Neural cell (in vitro differentiated cells): ENCODE results near the gene MRM1. TPM values are rescaled to one million over a fixed set of nuclear protein-coding genes. Genes with fewer than 3 reads are reported as not detected.

ENCODE experiments used
- H2AFZ ChIP-seq: fragments of 200-600, 300-800 bp; sonication (generic), shearing (Covaris generic); 2 replicates; pipeline ENCODE4 v1.6.0; 2014; ENCODE audit warnings: low read depth, mild to moderate bottlenecking, antibody characterized with exemption, low read length, moderate library complexity
- H3F3A ChIP-seq: fragments of 200-600 bp; shearing (Covaris generic); 2 replicates; pipeline ENCODE4 v1.6.1; 2016; ENCODE audit warnings: mild to moderate bottlenecking, moderate library complexity, mixed read lengths, antibody characterized with exemption, low read length; ENCODE audit not compliant: insufficient read depth, poor library complexity, severe bottlenecking
- H3K27ac ChIP-seq: fragments of 200-600, 300-800 bp; sonication (generic), shearing (Covaris generic); 2 replicates; pipeline ENCODE4 v1.5.1; 2014; ENCODE audit warnings: mild to moderate bottlenecking, low read length, moderate library complexity
- H3K27me3 ChIP-seq: fragments of 300-800, 200-600 bp; sonication (generic), shearing (Covaris generic); 2 replicates; pipeline ENCODE4 v1.6.0; 2014; ENCODE audit warnings: mild to moderate bottlenecking, low read depth, low read length, moderate library complexity; ENCODE audit not compliant: insufficient read depth
- H3K36me3 ChIP-seq: fragments of 300-800, 200-600 bp; sonication (generic), shearing (Covaris generic); 2 replicates; pipeline ENCODE4 v1.5.1; 2014; ENCODE audit warnings: mild to moderate bottlenecking, antibody characterized with exemption, low read length, moderate library complexity; ENCODE audit not compliant: insufficient read depth
- H3K4me2 ChIP-seq: fragments of 300-800, 200-600 bp; sonication (generic), shearing (Covaris generic); 2 replicates; pipeline ENCODE4 v1.6.0; 2014; ENCODE audit warnings: mild to moderate bottlenecking, low read length
- H3K4me3 ChIP-seq: fragments of 300-800, 200-600 bp; sonication (generic), shearing (Covaris generic); 2 replicates; pipeline ENCODE4 v1.5.1; 2014; ENCODE audit warnings: mild to moderate bottlenecking, low read length, moderate library complexity
- H3K79me2 ChIP-seq: fragments of 200-600 bp; shearing (Covaris generic); replicated peaks from 2 replicates; pipeline ENCODE4 v1.6.0; 2014; ENCODE audit warnings: mild to moderate bottlenecking, low read length, moderate library complexity; ENCODE audit not compliant: insufficient read depth
- H3K9ac ChIP-seq: fragments of 300-800, 200-600 bp; sonication (generic), shearing (Covaris generic); 2 replicates; pipeline ENCODE4 v1.6.1; 2016; ENCODE audit warnings: mild to moderate bottlenecking, low read length, mixed read lengths
- H3K9me2 ChIP-seq: fragments of 200-600 bp; shearing (Covaris generic); 2 replicates; pipeline ENCODE4 v1.6.1; 2016; ENCODE audit warnings: mild to moderate bottlenecking, low read length, mixed read lengths; ENCODE audit not compliant: insufficient read depth
- H3K9me3 ChIP-seq: fragments of 200-600, 300-800 bp; sonication (generic), shearing (Covaris generic); 2 replicates; pipeline ENCODE4 v1.6.1; 2016; ENCODE audit warnings: mild to moderate bottlenecking, mixed run types, low read length, moderate library complexity, mixed read lengths
- H4K20me1 ChIP-seq: fragments of 200-600 bp; shearing (Covaris generic); 2 replicates; pipeline ENCODE4 v1.6.1; 2016; ENCODE audit warnings: mild to moderate bottlenecking, mixed run types; ENCODE audit not compliant: insufficient read depth
- EP300 ChIP-seq: fragments of 450-650 bp; conservative IDR thresholded peaks from 2 replicates; pipeline ENCODE4 v1.6.1; 2014; ENCODE audit warnings: antibody characterized with exemption, mild to moderate bottlenecking, moderate library complexity; ENCODE audit not compliant: poor library complexity, severe bottlenecking
- EZH2 ChIP-seq: fragments of 200-600, 300-800 bp; shearing (Covaris generic), sonication (generic); IDR thresholded peaks from 2 replicates; pipeline ENCODE4 v1.6.1; 2014; ENCODE audit warnings: antibody characterized with exemption, low read length, borderline replicate concordance, mild to moderate bottlenecking; ENCODE audit not compliant: insufficient read depth, poor library complexity, severe bottlenecking
- MXI1 ChIP-seq: fragments of 450-650 bp; conservative IDR thresholded peaks from 2 replicates; pipeline ENCODE4 v1.6.1; 2014; ENCODE audit warnings: antibody characterized with exemption, mild to moderate bottlenecking; ENCODE audit not compliant: poor library complexity, severe bottlenecking
- POLR2AphosphoS5 ChIP-seq: IDR thresholded peaks from 2 replicates; pipeline ENCODE4 v1.6.1; 2012
- RAD21 ChIP-seq: fragments of 450-650 bp; conservative IDR thresholded peaks from 2 replicates; pipeline ENCODE4 v1.6.1; 2014; ENCODE audit warnings: antibody characterized with exemption, mild to moderate bottlenecking, moderate library complexity
- SMC3 ChIP-seq: fragments of 450-650 bp; conservative IDR thresholded peaks from 2 replicates; pipeline ENCODE4 v1.6.1; 2014; ENCODE audit warnings: antibody characterized with exemption, mild to moderate bottlenecking, moderate library complexity; ENCODE audit not compliant: poor library complexity
- TAF1 ChIP-seq: IDR thresholded peaks from 2 replicates; pipeline ENCODE4 v1.6.1; 2012; ENCODE audit warnings: low read depth
- polyA plus RNA-seq: library from polyadenylated mRNA; depleted of rRNA; stranded (reverse); fragments of >200 nt; gene quantifications from 2 replicates; pipeline ENCODE4 v1.2.3, GENCODE V29; 2014
- TF ChIP-seq, protein P1 (sequence below): fragments of 450-650 bp; IDR thresholded peaks from 2 replicates; pipeline ENCODE4 v1.5.1; 2014; ENCODE audit warnings: antibody characterized with exemption, mild to moderate bottlenecking, moderate library complexity; ENCODE audit not compliant: poor library complexity, severe bottlenecking
- TF ChIP-seq, protein P2 (sequence below): IDR thresholded peaks from 2 replicates; pipeline ENCODE4 v1.6.1; 2012; ENCODE audit warnings: borderline replicate concordance

MRM1 gene
- polyA plus RNA-seq, 1 donor from 2014 or later: 1.8 TPM

DNA sequence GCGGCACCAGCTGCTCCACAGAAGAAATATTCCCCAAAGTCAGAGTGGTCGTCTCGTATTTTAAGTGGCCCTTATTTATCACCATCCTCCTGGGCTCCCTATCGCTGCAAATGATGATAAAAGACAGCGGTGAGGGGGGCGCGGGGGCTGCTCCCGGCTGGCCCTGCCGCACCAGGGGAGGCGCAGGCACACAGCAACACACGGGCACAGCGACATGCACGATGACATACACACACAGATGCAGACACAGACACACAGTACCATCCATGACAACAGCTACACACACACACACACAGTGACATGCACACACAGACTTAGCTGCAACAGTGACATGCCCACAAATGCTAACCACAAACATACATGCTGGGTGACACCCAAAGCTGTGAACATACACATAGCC lies 52.5 kb downstream of the MRM1 start:
- H3F3A ChIP-seq: no peaks in the 10 kb centered on the region
- no peak overlapping the region for H3K4me3 ChIP-seq
- H3K9me3 ChIP-seq: no peaks in the 10 kb centered on the region
- no peak overlapping the region for H3K4me2 ChIP-seq
- no peaks in the 10 kb centered on the region for H3K36me3 ChIP-seq
- H3K27ac ChIP-seq: no peak overlapping the region
- H3K79me2 ChIP-seq: no peaks in the 10 kb centered on the region
- no peaks in the 10 kb centered on the region for H4K20me1 ChIP-seq
- H3K9me2 ChIP-seq: no peaks in the 10 kb centered on the region
- no peak overlapping the region for H3K9ac ChIP-seq
- TF ChIP-seq RAD21 (no peak), POLR2AphosphoS5 (peak; percentile 49), SMC3 (no peak), EZH2 (no peak)
- H3K27me3 ChIP-seq: peaks cover 20% of the 10 kb centered on the region
- H2AFZ ChIP-seq: no peak overlapping the region

DNA sequence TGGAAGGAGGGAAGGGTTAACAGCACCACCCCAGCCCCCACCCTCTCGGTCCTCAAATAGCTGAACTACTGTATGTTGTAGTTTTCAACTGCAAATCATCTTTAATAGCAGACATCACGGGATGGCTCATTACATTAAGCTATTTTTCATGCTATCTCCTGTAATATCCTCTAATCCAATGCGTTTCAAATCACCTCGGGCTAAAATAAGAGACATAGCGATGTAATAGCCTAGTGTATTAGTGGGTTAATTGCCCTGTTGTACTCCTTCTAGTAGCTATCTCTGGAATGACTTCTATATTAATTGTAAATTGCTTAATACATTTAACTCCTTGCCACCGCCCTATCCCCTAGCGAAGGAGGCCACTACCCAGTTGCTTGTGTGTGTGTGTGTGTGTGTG lies 54.3 kb downstream of the MRM1 start:
- Histone ChIP-seq H3K79me2 (no peaks in the 10 kb centered on the region), H3K27ac (no peak overlapping the region), H3K9me3 (no peaks in the 10 kb centered on the region), H3K4me2 (no peak overlapping the region), H3K9me2 (no peaks in the 10 kb centered on the region), H3K27me3 (peaks cover 20% of the 10 kb centered on the region), H3K4me3 (no peak overlapping the region), H2AFZ (no peak overlapping the region), H3K9ac (no peak overlapping the region), H3K36me3 (no peaks in the 10 kb centered on the region), H3F3A (no peaks in the 10 kb centered on the region), H4K20me1 (no peaks in the 10 kb centered on the region)
- TF ChIP-seq POLR2AphosphoS5: no peak
- no peak for TF ChIP-seq TAF1
- TF ChIP-seq SMC3: no peak
- no peak for TF ChIP-seq EZH2
- TF ChIP-seq MXI1: no peak
- TF ChIP-seq, protein P1, sequence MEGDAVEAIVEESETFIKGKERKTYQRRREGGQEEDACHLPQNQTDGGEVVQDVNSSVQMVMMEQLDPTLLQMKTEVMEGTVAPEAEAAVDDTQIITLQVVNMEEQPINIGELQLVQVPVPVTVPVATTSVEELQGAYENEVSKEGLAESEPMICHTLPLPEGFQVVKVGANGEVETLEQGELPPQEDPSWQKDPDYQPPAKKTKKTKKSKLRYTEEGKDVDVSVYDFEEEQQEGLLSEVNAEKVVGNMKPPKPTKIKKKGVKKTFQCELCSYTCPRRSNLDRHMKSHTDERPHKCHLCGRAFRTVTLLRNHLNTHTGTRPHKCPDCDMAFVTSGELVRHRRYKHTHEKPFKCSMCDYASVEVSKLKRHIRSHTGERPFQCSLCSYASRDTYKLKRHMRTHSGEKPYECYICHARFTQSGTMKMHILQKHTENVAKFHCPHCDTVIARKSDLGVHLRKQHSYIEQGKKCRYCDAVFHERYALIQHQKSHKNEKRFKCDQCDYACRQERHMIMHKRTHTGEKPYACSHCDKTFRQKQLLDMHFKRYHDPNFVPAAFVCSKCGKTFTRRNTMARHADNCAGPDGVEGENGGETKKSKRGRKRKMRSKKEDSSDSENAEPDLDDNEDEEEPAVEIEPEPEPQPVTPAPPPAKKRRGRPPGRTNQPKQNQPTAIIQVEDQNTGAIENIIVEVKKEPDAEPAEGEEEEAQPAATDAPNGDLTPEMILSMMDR: no peak
- TF ChIP-seq, protein P2, sequence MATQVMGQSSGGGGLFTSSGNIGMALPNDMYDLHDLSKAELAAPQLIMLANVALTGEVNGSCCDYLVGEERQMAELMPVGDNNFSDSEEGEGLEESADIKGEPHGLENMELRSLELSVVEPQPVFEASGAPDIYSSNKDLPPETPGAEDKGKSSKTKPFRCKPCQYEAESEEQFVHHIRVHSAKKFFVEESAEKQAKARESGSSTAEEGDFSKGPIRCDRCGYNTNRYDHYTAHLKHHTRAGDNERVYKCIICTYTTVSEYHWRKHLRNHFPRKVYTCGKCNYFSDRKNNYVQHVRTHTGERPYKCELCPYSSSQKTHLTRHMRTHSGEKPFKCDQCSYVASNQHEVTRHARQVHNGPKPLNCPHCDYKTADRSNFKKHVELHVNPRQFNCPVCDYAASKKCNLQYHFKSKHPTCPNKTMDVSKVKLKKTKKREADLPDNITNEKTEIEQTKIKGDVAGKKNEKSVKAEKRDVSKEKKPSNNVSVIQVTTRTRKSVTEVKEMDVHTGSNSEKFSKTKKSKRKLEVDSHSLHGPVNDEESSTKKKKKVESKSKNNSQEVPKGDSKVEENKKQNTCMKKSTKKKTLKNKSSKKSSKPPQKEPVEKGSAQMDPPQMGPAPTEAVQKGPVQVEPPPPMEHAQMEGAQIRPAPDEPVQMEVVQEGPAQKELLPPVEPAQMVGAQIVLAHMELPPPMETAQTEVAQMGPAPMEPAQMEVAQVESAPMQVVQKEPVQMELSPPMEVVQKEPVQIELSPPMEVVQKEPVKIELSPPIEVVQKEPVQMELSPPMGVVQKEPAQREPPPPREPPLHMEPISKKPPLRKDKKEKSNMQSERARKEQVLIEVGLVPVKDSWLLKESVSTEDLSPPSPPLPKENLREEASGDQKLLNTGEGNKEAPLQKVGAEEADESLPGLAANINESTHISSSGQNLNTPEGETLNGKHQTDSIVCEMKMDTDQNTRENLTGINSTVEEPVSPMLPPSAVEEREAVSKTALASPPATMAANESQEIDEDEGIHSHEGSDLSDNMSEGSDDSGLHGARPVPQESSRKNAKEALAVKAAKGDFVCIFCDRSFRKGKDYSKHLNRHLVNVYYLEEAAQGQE: no peak
- no peak for TF ChIP-seq EP300
- no peak for TF ChIP-seq RAD21

DNA sequence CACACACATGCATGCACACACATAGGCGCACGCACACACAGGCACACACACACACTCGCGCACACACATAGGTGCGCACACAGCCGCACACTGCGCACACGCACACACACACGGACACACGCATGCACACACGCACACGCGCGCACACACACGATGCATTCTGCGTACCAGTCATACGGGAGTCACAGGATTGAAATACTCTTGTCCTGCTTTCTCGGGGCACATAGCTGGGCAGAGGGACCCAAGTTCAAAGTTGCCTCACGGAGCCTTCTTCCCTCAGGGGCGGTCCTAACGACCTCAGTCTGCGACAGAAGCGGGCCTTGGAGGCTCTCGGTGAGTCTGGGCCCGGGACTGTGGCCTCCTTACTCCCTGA lies 56.0 kb downstream of the MRM1 start:
- peaks cover 20% of the 10 kb centered on the region for H3K27me3 ChIP-seq
- H3K27ac ChIP-seq: no peak overlapping the region
- no peaks in the 10 kb centered on the region for H3K36me3 ChIP-seq
- H3K9me3 ChIP-seq: no peaks in the 10 kb centered on the region
- no peak overlapping the region for H3K4me3 ChIP-seq
- H3K9ac ChIP-seq: no peak overlapping the region
- H3K9me2 ChIP-seq: no peaks in the 10 kb centered on the region
- no peak overlapping the region for H3K4me2 ChIP-seq
- H3F3A ChIP-seq: no peaks in the 10 kb centered on the region
- H3K79me2 ChIP-seq: no peaks in the 10 kb centered on the region
- H2AFZ ChIP-seq: no peak overlapping the region
- TF ChIP-seq TAF1 (no peak), RAD21 (no peak), EP300 (no peak), EZH2 (no peak), SMC3 (no peak), POLR2AphosphoS5 (no peak), MXI1 (no peak)
- TF ChIP-seq, protein P1: no peak
- TF ChIP-seq, protein P2: no peak
- no peaks in the 10 kb centered on the region for H4K20me1 ChIP-seq
